Astrocyte (in vitro differentiated cells and primary cell): ENCODE results near the gene PAOX. TPM values are rescaled to one million over a fixed set of nuclear protein-coding genes. Genes with fewer than 3 reads are reported as not detected.
"Not testable (repeated sequence)": the region's sequence is repeated elsewhere in the genome, so short reads cannot be mapped to it uniquely, and the experiment has no call there.

Experiments used
- DNase-seq: peaks from one replicate; pipeline ENCODE4 v3.0.0-alpha.2; 2010; ENCODE audit warnings: low read depth
- FAIRE-seq: peaks from 2 replicates; lab custom pipeline; 2011; peaks lifted over from hg19 to GRCh38; lab: Jason Lieb, UNC
- H2AFZ ChIP-seq: 2 replicates; pipeline ENCODE4 v1.6.0; 2012; ENCODE audit warnings: low read depth, low read length, inconsistent platforms
- H3K27ac ChIP-seq: 2 replicates; pipeline ENCODE4 v1.5.1; 2011; ENCODE audit warnings: low read depth, low read length, inconsistent platforms
- H3K27me3 ChIP-seq: 2 replicates; pipeline ENCODE4 v1.6.0; 2011; ENCODE audit warnings: low read length, inconsistent platforms; ENCODE audit not compliant: insufficient read depth
- H3K36me3 ChIP-seq: 2 replicates; pipeline ENCODE4 v1.5.1; 2011; ENCODE audit warnings: low read length, inconsistent platforms; ENCODE audit not compliant: insufficient read depth
- H3K4me1 ChIP-seq: 2 replicates; pipeline ENCODE4 v1.5.1; 2011; ENCODE audit warnings: low read length, inconsistent platforms; ENCODE audit not compliant: insufficient read depth
- H3K4me2 ChIP-seq: 2 replicates; pipeline ENCODE4 v1.6.0; 2012; ENCODE audit warnings: low read length, inconsistent platforms
- H3K4me3 ChIP-seq: 2 replicates; pipeline ENCODE4 v1.5.1; 2011; ENCODE audit warnings: low read depth, mild to moderate bottlenecking, low read length, inconsistent platforms; ENCODE audit not compliant: insufficient read depth
- H3K79me2 ChIP-seq: 2 replicates; pipeline ENCODE4 v1.6.0; 2012; ENCODE audit warnings: mild to moderate bottlenecking, low read length, inconsistent platforms; ENCODE audit not compliant: insufficient read depth
- H3K9ac ChIP-seq: 2 replicates; pipeline ENCODE4 v1.6.0; 2012; ENCODE audit warnings: mild to moderate bottlenecking, low read length, inconsistent platforms
- H3K9me3 ChIP-seq: 2 replicates; pipeline ENCODE4 v1.5.1; 2012; ENCODE audit warnings: low read depth, mild to moderate bottlenecking, low read length, inconsistent platforms; ENCODE audit not compliant: insufficient read depth
- H4K20me1 ChIP-seq: 2 replicates; pipeline ENCODE4 v1.6.0; 2012; ENCODE audit warnings: low read length, inconsistent platforms; ENCODE audit not compliant: insufficient read depth
- H3K27ac Mint-ChIP-seq: one replicate; pipeline ENCODE4 v1.8.0; 2021; ENCODE audit warnings: mild to moderate bottlenecking, mixed read lengths; ENCODE audit not compliant: unreplicated experiment
- H3K27me3 Mint-ChIP-seq: one replicate; pipeline ENCODE4 v1.8.0; 2021; ENCODE audit warnings: low read depth, mixed read lengths; ENCODE audit not compliant: unreplicated experiment
- H3K36me3 Mint-ChIP-seq: one replicate; pipeline ENCODE4 v1.8.0; 2021; ENCODE audit warnings: low read depth, mixed read lengths; ENCODE audit not compliant: unreplicated experiment
- H3K4me1 Mint-ChIP-seq: one replicate; pipeline ENCODE4 v1.8.0; 2021; ENCODE audit warnings: low read depth, mixed read lengths; ENCODE audit not compliant: unreplicated experiment
- H3K4me3 Mint-ChIP-seq: one replicate; pipeline ENCODE4 v1.8.0; 2021; ENCODE audit warnings: mild to moderate bottlenecking, moderate library complexity, mixed read lengths; ENCODE audit not compliant: unreplicated experiment
- H3K9me3 Mint-ChIP-seq: one replicate; pipeline ENCODE4 v1.8.0; 2021; ENCODE audit warnings: mild to moderate bottlenecking, mixed read lengths; ENCODE audit not compliant: unreplicated experiment
- EZH2 ChIP-seq: IDR thresholded peaks from 2 replicates; pipeline ENCODE4 v1.6.1; 2012; ENCODE audit warnings: mild to moderate bottlenecking, low read length, inconsistent platforms; ENCODE audit not compliant: insufficient read depth
- total RNA-seq: library from RNA; stranded (reverse); gene quantifications from 2 replicates; pipeline ENCODE4 v1.2.1, GENCODE V29; 2021
- TF ChIP-seq, protein P1 (sequence below): IDR thresholded peaks from 2 replicates; pipeline ENCODE4 v1.5.1; 2011; ENCODE audit warnings: low read depth, mild to moderate bottlenecking, inconsistent platforms, low read length, moderate library complexity; ENCODE audit not compliant: insufficient read depth

Gene PAOX
- total RNA-seq, 1 donor from 2014 or later: 7.9 TPM

GRCh38 chr10:133384071-133384470 is 5.0 kb downstream of the PAOX start:
- H3K27ac Mint-ChIP-seq: no peak overlapping the region
- H3K4me3 Mint-ChIP-seq: no peak overlapping the region
- TF ChIP-seq, protein P1, sequence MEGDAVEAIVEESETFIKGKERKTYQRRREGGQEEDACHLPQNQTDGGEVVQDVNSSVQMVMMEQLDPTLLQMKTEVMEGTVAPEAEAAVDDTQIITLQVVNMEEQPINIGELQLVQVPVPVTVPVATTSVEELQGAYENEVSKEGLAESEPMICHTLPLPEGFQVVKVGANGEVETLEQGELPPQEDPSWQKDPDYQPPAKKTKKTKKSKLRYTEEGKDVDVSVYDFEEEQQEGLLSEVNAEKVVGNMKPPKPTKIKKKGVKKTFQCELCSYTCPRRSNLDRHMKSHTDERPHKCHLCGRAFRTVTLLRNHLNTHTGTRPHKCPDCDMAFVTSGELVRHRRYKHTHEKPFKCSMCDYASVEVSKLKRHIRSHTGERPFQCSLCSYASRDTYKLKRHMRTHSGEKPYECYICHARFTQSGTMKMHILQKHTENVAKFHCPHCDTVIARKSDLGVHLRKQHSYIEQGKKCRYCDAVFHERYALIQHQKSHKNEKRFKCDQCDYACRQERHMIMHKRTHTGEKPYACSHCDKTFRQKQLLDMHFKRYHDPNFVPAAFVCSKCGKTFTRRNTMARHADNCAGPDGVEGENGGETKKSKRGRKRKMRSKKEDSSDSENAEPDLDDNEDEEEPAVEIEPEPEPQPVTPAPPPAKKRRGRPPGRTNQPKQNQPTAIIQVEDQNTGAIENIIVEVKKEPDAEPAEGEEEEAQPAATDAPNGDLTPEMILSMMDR: no peak
- no peak for TF ChIP-seq EZH2

DNA sequence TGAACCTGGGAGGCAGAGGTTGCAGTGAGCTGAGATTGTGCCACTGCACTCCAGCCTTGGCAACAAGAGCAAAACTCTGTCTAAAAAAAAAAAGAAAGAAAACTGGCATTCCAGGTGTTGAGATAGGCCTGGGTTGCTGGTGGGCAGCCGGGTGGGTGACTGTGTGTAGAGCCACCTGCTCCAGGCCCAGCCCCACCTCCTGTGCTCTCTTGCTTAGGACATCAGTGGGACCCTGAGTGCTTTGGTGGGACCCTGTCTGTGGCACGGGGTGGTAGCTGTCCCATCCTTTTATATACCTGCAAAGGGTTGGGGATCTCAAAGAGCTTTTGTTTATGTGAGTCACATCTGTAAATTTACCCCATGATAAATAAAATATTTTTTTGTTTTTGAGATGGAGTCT is 6.2 kb downstream of the PAOX start:
- DNase-seq: no peak
- Histone ChIP-seq H4K20me1 (no peaks in the 10 kb centered on the region), H3K4me2 (no peak overlapping the region), H3K36me3 (no peaks in the 10 kb centered on the region), H3K27me3 (no peaks in the 10 kb centered on the region), H3K9ac (no peak overlapping the region), H3K4me1 (no peaks in the 10 kb centered on the region), H3K27ac (no peak overlapping the region), H2AFZ (no peak overlapping the region), H3K9me3 (no peaks in the 10 kb centered on the region), H3K79me2 (no peaks in the 10 kb centered on the region), H3K4me3 (no peak overlapping the region)
- Mint-ChIP-seq H3K4me1 (no peaks in the 10 kb centered on the region), H3K27ac (no peak overlapping the region), H3K36me3 (peaks cover 8% of the 10 kb centered on the region), H3K4me3 (no peak overlapping the region), H3K27me3 (no peaks in the 10 kb centered on the region), H3K9me3 (no peaks in the 10 kb centered on the region)
- no peak for TF ChIP-seq EZH2
- TF ChIP-seq, protein P1: no peak
- no peak for FAIRE-seq

More at GRCh38 chr10:133384071-133384470, 5.0 kb downstream of the PAOX start:
- no peaks in the 10 kb centered on the region for H3K27me3 ChIP-seq
- no peak overlapping the region for H3K4me2 ChIP-seq
- H3K27me3 Mint-ChIP-seq: no peaks in the 10 kb centered on the region
- H3K9ac ChIP-seq: no peak overlapping the region
- no peaks in the 10 kb centered on the region for H3K4me1 ChIP-seq
- no peaks in the 10 kb centered on the region for H3K79me2 ChIP-seq
- no peaks in the 10 kb centered on the region for H3K36me3 ChIP-seq
- H3K4me1 Mint-ChIP-seq: no peaks in the 10 kb centered on the region
- no peaks in the 10 kb centered on the region for H3K9me3 ChIP-seq
- H3K9me3 Mint-ChIP-seq: no peaks in the 10 kb centered on the region
- no peak overlapping the region for H3K27ac ChIP-seq
- no peaks in the 10 kb centered on the region for H4K20me1 ChIP-seq
- no peak for FAIRE-seq
- peaks cover 8% of the 10 kb centered on the region for H3K36me3 Mint-ChIP-seq
- DNase-seq: no peak
- H3K4me3 ChIP-seq: no peak overlapping the region
- no peak overlapping the region for H2AFZ ChIP-seq

- H3K27ac Mint-ChIP-seq, H3K4me1 Mint-ChIP-seq, H3K27me3 ChIP-seq, FAIRE-seq, H3K4me3 Mint-ChIP-seq, H3K9me3 ChIP-seq, DNase-seq, H3K4me3 ChIP-seq, H4K20me1 ChIP-seq, H3K9ac ChIP-seq, H3K4me2 ChIP-seq, H3K36me3 ChIP-seq, H2AFZ ChIP-seq, H3K79me2 ChIP-seq, H3K9me3 Mint-ChIP-seq, H3K27me3 Mint-ChIP-seq, H3K4me1 ChIP-seq, H3K27ac ChIP-seq: not testable (repeated sequence)
- peaks cover 14% of the 10 kb centered on the region for H3K36me3 Mint-ChIP-seq
These were observed 7.9 kb downstream of the PAOX start for GRCh38 chr10:133386951-133387350.
